Prostate gland (tissue), 2 donors: ENCODE results near the gene CTDP1.

Experiments used
- CTCF ChIP-seq, 4 experiments: fragments of 200-600 bp in 2 of 4; fragments of 450-650 bp in 2 of 4; sonication (generic) in 2 of 4; IDR thresholded peaks; 1 replicate in 3 of 4; 2 replicates in 1 of 4; pipeline ENCODE4 v1.5.1; 2016 to 2019; ENCODE audit warnings: antibody characterized with exemption in 4 of 4, mild to moderate bottlenecking in 2 of 4, moderate library complexity in 2 of 4
- POLR2A ChIP-seq: fragments of 450-650 bp; IDR thresholded peaks from one replicate; pipeline ENCODE4 v1.6.1; 2016; ENCODE audit warnings: antibody characterized with exemption, mild to moderate bottlenecking

- TF ChIP-seq CTCF (IDR thresholded peaks at IDR 0.05) (no peak), POLR2A (no peak)
Observed at GRCh38 chr18:79699653-79700052, 20.1 kb downstream of the CTDP1 start.
